Measurements from ENCODE around the gene NIPAL1. TPM values are rescaled to one million over a fixed set of nuclear protein-coding genes. Genes with fewer than 3 reads are reported as not detected.
"Not testable (repeated sequence)": the region's sequence is repeated elsewhere in the genome, so short reads cannot be mapped to it uniquely, and the experiment has no call there.

Gene NIPAL1
- total RNA-seq, 4 donors from 2014 or later: 0.33 to 1.3 (median 0.60) TPM

- TF ChIP-seq POLR2A (IDR thresholded peaks at IDR 0.05; ENCODE audit: low read depth) (no peak), POLR2AphosphoS5 (IDR thresholded peaks at IDR 0.05) (no peak), EP300 (IDR thresholded peaks at IDR 0.05) (no peak), CTCF (IDR thresholded peaks at IDR 0.05) (no peak)
- no peaks in the 10 kb centered on the region for H3K4me1 ChIP-seq
- 63% methylated on average over 3 of the region's 3 CpGs for WGBS
- H3K9me3 ChIP-seq: no peaks in the 10 kb centered on the region
- DNase-seq (ENCODE audit: extremely low spot score): no peak
- intact Hi-C loops (cut with DNase I): no loop called here
- H3K27me3 ChIP-seq: no peaks in the 10 kb centered on the region
- H3K36me3 ChIP-seq: no peaks in the 10 kb centered on the region
- no peak overlapping the region for H3K4me3 ChIP-seq
- H3K27ac ChIP-seq (replicated peaks in 1 of 4): no peak overlapping the region
These were observed 42.0 kb upstream of the NIPAL1 start for GRCh38 chr4:47974566-47974965.

- intact Hi-C loops (cut with DNase I): no loop called here
- WGBS: 89% methylated on average over 5 of the region's 5 CpGs
These were observed 26.4 kb upstream of the NIPAL1 start for GRCh38 chr4:47990145-47990544.

GRCh38 chr4:47992475-47992874 lies 24.1 kb upstream of the NIPAL1 start:
- H3K36me3 ChIP-seq; DNase-seq (ENCODE audit: extremely low spot score); H3K27ac ChIP-seq (replicated peaks in 1 of 4); H3K4me3 ChIP-seq; intact Hi-C loops (cut with DNase I); H3K4me1 ChIP-seq; H3K27me3 ChIP-seq: not testable (repeated sequence)
- peaks cover 0 to 13% (median 2%) of the 10 kb centered on the region in 4 donors for H3K9me3 ChIP-seq
- WGBS: 100% methylated on average over 1 of the region's 1 CpG

More at GRCh38 chr4:47990145-47990544, 26.4 kb upstream of the NIPAL1 start:
- no peaks in the 10 kb centered on the region for H3K27me3 ChIP-seq
- no peak for DNase-seq (ENCODE audit: extremely low spot score)
- no peak overlapping the region for H3K27ac ChIP-seq (replicated peaks in 1 of 4)
- TF ChIP-seq EP300 (IDR thresholded peaks at IDR 0.05): no peak
- TF ChIP-seq POLR2AphosphoS5 (IDR thresholded peaks at IDR 0.05): no peak
- no peaks in the 10 kb centered on the region for H3K4me1 ChIP-seq
- no peaks in the 10 kb centered on the region for H3K36me3 ChIP-seq
- no peak overlapping the region for H3K4me3 ChIP-seq
- H3K9me3 ChIP-seq: peaks cover 0 to 13% (median 2%) of the 10 kb centered on the region in 4 donors

- no peak for DNase-seq (ENCODE audit: extremely low spot score)
- Histone ChIP-seq H3K4me3 (no peak overlapping the region), H3K36me3 (no peaks in the 10 kb centered on the region), H3K4me1 (no peaks in the 10 kb centered on the region), H3K27ac (replicated peaks in 1 of 4) (no peak overlapping the region), H3K9me3 (peaks cover 0 to 8% (median 2%) of the 10 kb centered on the region in 4 donors), H3K27me3 (peaks cover 0 to 3% (median 0%) of the 10 kb centered on the region in 4 donors)
- TF ChIP-seq EP300 (IDR thresholded peaks at IDR 0.05) (no peak), POLR2AphosphoS5 (IDR thresholded peaks at IDR 0.05) (no peak), POLR2A (IDR thresholded peaks at IDR 0.05; ENCODE audit: low read depth) (no peak), CTCF (IDR thresholded peaks at IDR 0.05) (no peak)
- WGBS: 100% methylated on average over 1 of the region's 1 CpG
- intact Hi-C loops (cut with DNase I): no loop called here
These were observed 20.6 kb upstream of the NIPAL1 start for GRCh38 chr4:47996021-47996420.

- H3K4me3 ChIP-seq: no peak overlapping the region
- WGBS: 76% methylated on average over 1 of the region's 1 CpG
- H3K27ac ChIP-seq (replicated peaks in 1 of 4): no peak overlapping the region
- H3K36me3 ChIP-seq: no peaks in the 10 kb centered on the region
- no peaks in the 10 kb centered on the region for H3K4me1 ChIP-seq
- no peak for TF ChIP-seq POLR2A (IDR thresholded peaks at IDR 0.05; ENCODE audit: low read depth)
- TF ChIP-seq CTCF (IDR thresholded peaks at IDR 0.05): no peak
- no peak for TF ChIP-seq EP300 (IDR thresholded peaks at IDR 0.05)
- no peak for TF ChIP-seq POLR2AphosphoS5 (IDR thresholded peaks at IDR 0.05)
- H3K27me3 ChIP-seq: peaks cover 0 to 3% (median 0%) of the 10 kb centered on the region in 4 donors
- no peak for DNase-seq (ENCODE audit: extremely low spot score)
- peaks cover 0 to 12% (median 6%) of the 10 kb centered on the region in 4 donors for H3K9me3 ChIP-seq
- intact Hi-C loops (cut with DNase I): loop anchor here (2.0 kb wide), 1 partner anchor 85 kb away; no protein-coding TSS in a partner anchor
These were observed 14.3 kb upstream of the NIPAL1 start for GRCh38 chr4:48002267-48002666.

GRCh38 chr4:48003568-48003967 lies 13.0 kb upstream of the NIPAL1 start:
- H3K27ac ChIP-seq (replicated peaks in 1 of 4); DNase-seq (ENCODE audit: extremely low spot score); H3K27me3 ChIP-seq; H3K36me3 ChIP-seq; H3K4me3 ChIP-seq; H3K4me1 ChIP-seq: not testable (repeated sequence)
- peak; percentile 39 to 63 (median 48) for TF ChIP-seq CTCF (IDR thresholded peaks at IDR 0.05)
- WGBS: 83% methylated on average over 2 of the region's 2 CpGs
- intact Hi-C loops (cut with DNase I): loop anchor here (2.0 kb wide), 1 partner anchor 83 kb away; no protein-coding TSS in a partner anchor
- peaks cover 0 to 14% (median 8%) of the 10 kb centered on the region in 4 donors for H3K9me3 ChIP-seq
